Endothelial cell of umbilical vein (primary cell): ENCODE measurements around the gene NCSTN. TPM values are rescaled to one million over a fixed set of nuclear protein-coding genes. Genes with fewer than 3 reads are reported as not detected.

ENCODE experiments used
- BruUV-seq: library from RNA; stranded (reverse); fragments of 400-500 nt; replicated peaks from 2 replicates; lab custom pipeline; 2021; lab: Mats Ljungman, UMichigan
- CTCF ChIA-PET: fragments of 300-600, 350-600 bp; sonication (Branson Sonifier 250); formaldehyde crosslinking; loops from one replicate; lab custom pipeline; 2021; ENCODE audit warnings: antibody characterized with exemption, inconsistent platforms; lab: Charles Lee
- POLR2A ChIA-PET: fragments of 300-600, 350-600 bp; sonication (Branson Sonifier 250); formaldehyde crosslinking; loops from one replicate; lab custom pipeline; 2021; ENCODE audit warnings: antibody characterized with exemption, inconsistent platforms; lab: Charles Lee
- DNase-seq: peaks from one replicate; pipeline ENCODE4 v3.0.0-alpha.2; 2011; ENCODE audit warnings: low read depth, low spot score
- FAIRE-seq: peaks from 2 replicates; lab custom pipeline; 2011; peaks lifted over from hg19 to GRCh38; lab: Jason Lieb, UNC
- H2AFZ ChIP-seq: 2 replicates; pipeline ENCODE4 v1.6.0; 2012; ENCODE audit warnings: low read depth, low read length, control low read depth, inconsistent platforms
- H3K27ac ChIP-seq: 2 replicates; pipeline ENCODE4 v1.5.1; 2011; ENCODE audit warnings: low read depth, mild to moderate bottlenecking, control low read depth, low read length, moderate library complexity; ENCODE audit not compliant: insufficient read depth
- H3K27me3 ChIP-seq, 2 experiments: 2 replicates each; pipeline versions ENCODE4 v1.6.0 to v1.6.1; 2011; ENCODE audit warnings: low read length in 2 of 2, mixed read lengths in 1 of 2; ENCODE audit not compliant: control insufficient read depth in 2 of 2, insufficient read depth in 2 of 2
- H3K36me3 ChIP-seq, 2 experiments: 2 replicates in 1 of 2; 3 replicates in 1 of 2; pipeline ENCODE4 v1.5.1; 2011; ENCODE audit warnings: low read length in 2 of 2, mild to moderate bottlenecking in 1 of 2, moderate library complexity in 1 of 2; ENCODE audit not compliant: control insufficient read depth in 2 of 2, insufficient read depth in 2 of 2; ENCODE audit errors: extremely low read depth in 1 of 2
- H3K4me1 ChIP-seq: 3 replicates; pipeline ENCODE4 v1.5.1; 2011; ENCODE audit warnings: mild to moderate bottlenecking, low read length; ENCODE audit not compliant: control insufficient read depth, insufficient read depth; ENCODE audit errors: extremely low read depth
- H3K4me2 ChIP-seq: 2 replicates; pipeline ENCODE4 v1.6.1; 2011; ENCODE audit warnings: low read length, control low read depth, mixed read lengths; ENCODE audit not compliant: insufficient read depth
- H3K4me3 ChIP-seq, 3 experiments: fragments of 200-600 bp in 1 of 3; sonication (generic), shearing (Covaris generic) in 1 of 3; replicated peaks in 1 of 3; 2 replicates each; pipeline ENCODE4 v1.5.1; 2011 to 2016; ENCODE audit warnings: control low read depth in 3 of 3, low read length in 3 of 3, mild to moderate bottlenecking in 2 of 3, inconsistent platforms in 1 of 3, low read depth in 1 of 3, moderate library complexity in 1 of 3; ENCODE audit not compliant: insufficient read depth in 1 of 3
- H3K79me2 ChIP-seq: 2 replicates; pipeline ENCODE4 v1.6.0; 2012; ENCODE audit warnings: low read length, inconsistent platforms; ENCODE audit not compliant: control insufficient read depth, insufficient read depth
- H3K9ac ChIP-seq: replicated peaks from 2 replicates; pipeline ENCODE3; 2011; ENCODE audit warnings: low read length, control low read depth; ENCODE audit not compliant: insufficient read depth; ENCODE audit errors: extremely low read depth
- H3K9me1 ChIP-seq: replicated peaks from 3 replicates; pipeline ENCODE4 v1.6.0; 2011; ENCODE audit warnings: mild to moderate bottlenecking, low read length; ENCODE audit not compliant: control insufficient read depth, insufficient read depth; ENCODE audit errors: extremely low read depth
- H3K9me3 ChIP-seq: replicated peaks from 2 replicates; pipeline ENCODE4 v1.5.1; 2012; ENCODE audit warnings: low read length, inconsistent platforms; ENCODE audit not compliant: control insufficient read depth, insufficient read depth
- H4K20me1 ChIP-seq: replicated peaks from 2 replicates; pipeline ENCODE3; 2011; ENCODE audit warnings: mild to moderate bottlenecking, low read length; ENCODE audit not compliant: control insufficient read depth, insufficient read depth; ENCODE audit errors: extremely low read depth
- CTCF ChIP-seq, 2 donors: IDR thresholded peaks; 1 replicate in 1 of 2; 2 replicates in 1 of 2; pipeline ENCODE4 v1.5.1; 2011; ENCODE audit warnings: low read length in 2 of 2, mild to moderate bottlenecking in 2 of 2, moderate library complexity in 2 of 2, control low read depth in 1 of 2, inconsistent platforms in 1 of 2, low read depth in 1 of 2; ENCODE audit not compliant: insufficient read depth in 1 of 2; ENCODE audit errors: extremely low read depth in 1 of 2
- EZH2 ChIP-seq: IDR thresholded peaks from 2 replicates; pipeline ENCODE4 v1.6.1; 2012; ENCODE audit warnings: borderline replicate concordance, low read depth, mild to moderate bottlenecking, moderate library complexity, low read length, inconsistent platforms; ENCODE audit not compliant: severe bottlenecking
- FOS ChIP-seq: IDR thresholded peaks from 2 replicates; pipeline ENCODE4 v1.6.1; 2011; ENCODE audit warnings: mild to moderate bottlenecking, low read length, moderate library complexity, borderline replicate concordance; ENCODE audit not compliant: insufficient read depth
- GATA2 ChIP-seq: IDR thresholded peaks from 2 replicates; pipeline ENCODE4 v1.7.0; 2011; ENCODE audit warnings: low read depth, mild to moderate bottlenecking, moderate library complexity, mixed read lengths, low read length; ENCODE audit not compliant: insufficient read length, insufficient read depth
- JUN ChIP-seq: IDR thresholded peaks from 2 replicates; pipeline ENCODE4 v1.6.1; 2011; ENCODE audit warnings: borderline replicate concordance, low read depth; ENCODE audit not compliant: insufficient read length, insufficient read depth
- MAX ChIP-seq: IDR thresholded peaks from 2 replicates; pipeline ENCODE4 v1.6.1; 2011; ENCODE audit not compliant: insufficient read depth, insufficient read length
- POLR2A ChIP-seq: IDR thresholded peaks from 2 replicates; pipeline ENCODE4 v1.6.1; 2012; ENCODE audit warnings: low read depth, mild to moderate bottlenecking, control low read depth, low read length
- POLR2AphosphoS5 ChIP-seq: IDR thresholded peaks from 2 replicates; pipeline ENCODE4 v1.6.1; 2012; ENCODE audit warnings: low read depth, mild to moderate bottlenecking, control low read depth, low read length, moderate library complexity; ENCODE audit not compliant: insufficient read depth
- dilution Hi-C: fragments of 300-500 bp; cut with MboI; formaldehyde crosslinking; loops from one replicate; pipeline ENCODE4 v1.15.0; 2019; ENCODE audit warnings: low sequenced_read_pairs; ENCODE audit not compliant: extremely low pct_ligation_motif_present
- intact Hi-C: fragments of 100-400 bp; cut with micrococcal nuclease; formaldehyde crosslinking; loops from one replicate; pipeline ENCODE4 v1.10.0; 2022
- polyA plus RNA-seq, 4 experiments: library from polyadenylated mRNA; depleted of rRNA in 3 of 4; stranded (reverse) in 3 of 4; unstranded in 1 of 4; fragments of >200 nt; gene quantifications; 2 replicates each; pipeline versions ENCODE4 v1.2.1 to v1.2.3, GENCODE V29; 2011 to 2012; ENCODE audit warnings: missing spikeins in 1 of 4
- total RNA-seq: library from RNA; stranded (reverse); gene quantifications from 2 replicates; pipeline ENCODE4 v1.2.3, GENCODE V29; 2021

Gene NCSTN
- total and polyA plus RNA-seq, 2 donors (not counting 3 experiments of a cell fraction or from before 2014, with no cell fraction given): 92.5 to 199 TPM

GRCh38 chr1:160344936-160345335, 1.8 kb downstream of the NCSTN start:
- no peaks in the 10 kb centered on the region for H3K27me3 ChIP-seq
- no peak overlapping the region for H3K4me3 ChIP-seq
- H3K4me1 ChIP-seq: peaks cover 21% of the 10 kb centered on the region
- FAIRE-seq (no peak), DNase-seq (no peak)
- H3K9ac ChIP-seq: no peak overlapping the region
- BruUV-seq: no TSS peak
- peaks cover 1% of the 10 kb centered on the region for H4K20me1 ChIP-seq
- CTCF ChIA-PET: interaction anchor here (1.0 to 1.2 kb wide), 2 partner anchors 53 to 152 kb away, joined by 3 to 4 read pairs; no protein-coding TSS in a partner anchor
- POLR2A ChIA-PET: no interaction called here
- no peak overlapping the region for H3K27ac ChIP-seq
- H3K36me3 ChIP-seq: peaks cover 5 to 8% of the 10 kb centered on the region in 2 experiments
- intact Hi-C loops (loop anchor here (5.0 kb wide), 2 partner anchors 38 to 138 kb away; partner anchors contain the start of gene PEA15), dilution Hi-C loops (no loop called here)
- peaks cover 46% of the 10 kb centered on the region for H3K79me2 ChIP-seq
- H3K9me1 ChIP-seq: no peaks in the 10 kb centered on the region
- H2AFZ ChIP-seq: no peak overlapping the region
- TF ChIP-seq GATA2: no peak
- TF ChIP-seq FOS: no peak
- no peak for TF ChIP-seq CTCF (IDR thresholded peaks at IDR 0.05; ENCODE audit: extremely low read depth in 1 of 2, insufficient read depth in 1 of 2, low read depth in 1 of 2, low read length in 2 of 2)
- no peaks in the 10 kb centered on the region for H3K9me3 ChIP-seq
- no peak overlapping the region for H3K4me2 ChIP-seq

- Histone ChIP-seq H3K4me1 (peaks cover 6% of the 10 kb centered on the region), H3K9ac (no peak overlapping the region), H3K36me3 (peaks cover 13 to 16% of the 10 kb centered on the region in 2 experiments), H2AFZ (no peak overlapping the region), H3K27me3 (no peaks in the 10 kb centered on the region), H3K4me2 (no peak overlapping the region), H3K4me3 (no peak overlapping the region), H4K20me1 (no peaks in the 10 kb centered on the region), H3K9me3 (no peaks in the 10 kb centered on the region), H3K79me2 (peaks cover 31% of the 10 kb centered on the region), H3K27ac (no peak overlapping the region), H3K9me1 (no peaks in the 10 kb centered on the region)
- BruUV-seq: no TSS peak
- no peak for FAIRE-seq
- intact Hi-C loops (no loop called here), dilution Hi-C loops (no loop called here)
- POLR2A ChIA-PET: no interaction called here
- CTCF ChIA-PET: interaction anchor here (1.2 kb wide), 1 partner anchor 12 kb away, joined by 3 read pairs; no protein-coding TSS in a partner anchor
- no peak for DNase-seq
- no peak for TF ChIP-seq POLR2AphosphoS5
- no peak for TF ChIP-seq JUN
- no peak for TF ChIP-seq CTCF (IDR thresholded peaks at IDR 0.05; ENCODE audit: extremely low read depth in 1 of 2, insufficient read depth in 1 of 2, low read depth in 1 of 2, low read length in 2 of 2)
- TF ChIP-seq MAX: no peak
- no peak for TF ChIP-seq GATA2
- TF ChIP-seq FOS: no peak
- TF ChIP-seq EZH2: no peak
- TF ChIP-seq POLR2A: no peak
Measured at GRCh38 chr1:160346463-160346862, 3.3 kb downstream of the NCSTN start.
